ENCODE results near the gene GRID1.

The GRID1 gene

GRCh38 chr10:85921789-85922188 lies 444.8 kb downstream of the GRID1 start:
- no peak for TF ChIP-seq CTCF (IDR thresholded peaks at IDR 0.05)
- no peak for TF ChIP-seq ZFX (IDR thresholded peaks at IDR 0.05; ENCODE audit: borderline replicate concordance)
- no peak overlapping the region for H3K27ac ChIP-seq

DNA sequence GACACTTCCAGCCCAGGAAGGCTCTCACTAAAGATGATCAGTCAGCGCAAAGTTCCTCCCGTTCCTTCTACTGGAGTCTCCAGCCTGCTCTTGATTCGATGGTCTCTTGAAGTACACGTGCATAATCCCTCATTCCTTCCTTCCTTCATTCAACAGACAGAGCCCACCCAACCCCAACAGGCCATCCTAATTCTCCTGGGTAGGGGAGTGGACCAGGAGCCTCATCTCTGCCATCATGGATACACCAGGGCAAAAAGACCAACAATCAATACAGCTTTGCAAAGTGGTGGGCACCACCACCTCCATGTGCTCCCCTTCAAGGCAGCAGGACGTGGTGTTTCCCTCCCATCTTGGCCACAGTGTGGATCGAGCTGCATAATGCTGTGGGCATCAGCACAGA lies 446.3 kb downstream of the GRID1 start:
- no peak overlapping the region for H3K27ac ChIP-seq
- no peak for TF ChIP-seq CTCF (IDR thresholded peaks at IDR 0.05)
- TF ChIP-seq ZFX (IDR thresholded peaks at IDR 0.05; ENCODE audit: borderline replicate concordance): no peak

DNA sequence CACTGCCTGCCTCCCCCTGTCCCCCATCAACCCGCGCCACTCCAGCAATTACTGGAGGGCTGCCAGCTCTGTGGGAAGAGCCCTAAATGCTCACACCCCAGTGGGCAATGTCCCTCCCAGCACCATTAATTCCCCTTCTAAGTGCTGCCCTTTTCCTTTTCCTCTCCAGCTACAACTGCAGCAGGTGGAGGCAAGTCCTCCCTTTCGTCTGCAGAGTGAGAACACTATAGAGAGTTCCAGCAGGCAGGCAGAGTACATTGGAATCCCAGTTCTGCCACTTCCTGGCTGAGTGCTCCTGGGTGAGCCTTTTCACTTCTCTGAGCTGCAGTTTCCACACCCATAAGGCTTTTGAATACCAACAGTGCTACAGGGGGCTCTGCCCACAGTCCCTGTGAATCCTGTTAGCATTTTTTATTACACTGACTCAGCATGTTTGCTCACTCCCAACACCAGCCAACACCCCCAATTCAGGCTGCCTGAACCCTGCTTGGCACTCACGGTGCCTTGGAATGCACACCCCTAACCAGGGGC lies 447.0 kb downstream of the GRID1 start:
- H3K27ac ChIP-seq: no peak overlapping the region
- TF ChIP-seq ZFX (IDR thresholded peaks at IDR 0.05; ENCODE audit: borderline replicate concordance) (no peak), CTCF (IDR thresholded peaks at IDR 0.05) (no peak)

DNA sequence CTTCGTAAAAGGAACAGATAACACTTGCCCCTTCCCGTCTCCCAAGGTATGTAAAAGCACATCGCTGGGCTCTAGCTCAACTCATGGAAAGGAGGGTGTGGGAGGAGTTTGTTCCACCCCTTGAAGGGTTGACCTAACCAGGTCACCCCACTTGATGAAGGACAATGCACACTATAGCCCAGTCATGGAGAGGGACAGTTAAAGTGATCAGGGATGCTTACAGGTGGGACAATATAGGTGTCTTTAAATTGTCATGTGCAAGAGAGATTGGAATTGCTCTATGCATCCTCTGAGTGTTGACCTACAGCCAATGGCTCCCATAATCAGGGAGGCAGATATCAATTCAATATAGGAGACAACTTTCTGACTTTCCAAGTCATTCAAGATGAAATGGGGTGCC lies 448.2 kb downstream of the GRID1 start:
- TF ChIP-seq ZFX (IDR thresholded peaks at IDR 0.05; ENCODE audit: borderline replicate concordance): no peak
- TF ChIP-seq CTCF (IDR thresholded peaks at IDR 0.05): no peak
- no peak overlapping the region for H3K27ac ChIP-seq

- TF ChIP-seq CTCF (IDR thresholded peaks at IDR 0.05): no peak
- TF ChIP-seq ZFX (IDR thresholded peaks at IDR 0.05; ENCODE audit: borderline replicate concordance): no peak
- no peak overlapping the region for H3K27ac ChIP-seq
Measured at GRCh38 chr10:85917601-85918000, 449.0 kb downstream of the GRID1 start.

DNA sequence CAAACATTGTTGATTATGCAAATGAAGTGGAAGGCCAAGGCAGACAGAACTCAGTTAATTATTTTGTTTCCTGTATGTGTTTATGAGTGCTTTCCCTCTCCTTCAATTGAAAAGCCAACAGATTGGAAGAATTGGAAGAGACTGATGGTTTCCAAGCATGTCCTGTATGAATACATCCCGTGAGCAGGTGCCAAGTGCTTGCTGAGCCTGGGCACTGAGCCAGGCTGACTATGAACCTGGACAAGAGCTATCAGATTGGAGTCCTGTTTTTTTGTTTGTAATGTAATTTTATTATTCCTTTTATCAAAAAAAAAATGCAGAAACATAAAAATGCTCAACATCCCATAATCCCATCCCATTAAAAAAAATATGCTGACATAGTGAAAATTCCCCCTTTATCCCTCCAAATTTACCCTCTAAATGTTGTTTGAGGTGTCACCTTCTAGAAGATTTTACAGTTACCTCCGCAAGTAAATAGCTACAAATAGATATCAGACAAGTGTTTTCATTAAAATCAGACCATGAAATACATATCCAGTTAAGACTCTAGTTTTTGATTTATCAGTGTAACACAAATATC lies 449.5 kb downstream of the GRID1 start:
- TF ChIP-seq CTCF (IDR thresholded peaks at IDR 0.05) (no peak), ZFX (IDR thresholded peaks at IDR 0.05; ENCODE audit: borderline replicate concordance) (no peak)
- H3K27ac ChIP-seq: no peak overlapping the region

DNA sequence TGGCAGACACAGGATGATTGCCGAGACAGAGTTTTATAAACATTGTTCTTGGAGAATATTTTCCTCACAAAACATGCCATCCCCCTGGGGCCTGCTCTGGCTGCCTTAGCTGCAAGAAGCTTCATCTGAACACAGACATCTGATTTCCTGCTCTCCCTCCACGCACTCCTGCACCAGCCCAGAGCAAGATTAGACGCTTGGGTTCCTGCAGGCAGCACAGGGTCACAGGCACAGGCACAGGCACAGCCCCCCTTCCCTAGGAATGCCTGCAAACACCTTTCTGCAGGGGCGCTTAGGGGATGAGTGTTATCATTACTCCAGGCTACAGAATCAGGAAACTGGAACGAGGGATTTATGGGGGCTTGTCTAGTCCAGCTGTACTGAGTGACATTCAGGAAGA lies 450.3 kb downstream of the GRID1 start:
- H3K27ac ChIP-seq: no peak overlapping the region
- TF ChIP-seq ZFX (IDR thresholded peaks at IDR 0.05; ENCODE audit: borderline replicate concordance): no peak

Data from 22Rv1 (cell line).